ENCODE results near the gene SSBP4. TPM values are rescaled to one million over a fixed set of nuclear protein-coding genes. Genes with fewer than 3 reads are reported as not detected.

The SSBP4 gene
- total RNA-seq, 1 experiment from 2014 or later = 164 TPM

DNA sequence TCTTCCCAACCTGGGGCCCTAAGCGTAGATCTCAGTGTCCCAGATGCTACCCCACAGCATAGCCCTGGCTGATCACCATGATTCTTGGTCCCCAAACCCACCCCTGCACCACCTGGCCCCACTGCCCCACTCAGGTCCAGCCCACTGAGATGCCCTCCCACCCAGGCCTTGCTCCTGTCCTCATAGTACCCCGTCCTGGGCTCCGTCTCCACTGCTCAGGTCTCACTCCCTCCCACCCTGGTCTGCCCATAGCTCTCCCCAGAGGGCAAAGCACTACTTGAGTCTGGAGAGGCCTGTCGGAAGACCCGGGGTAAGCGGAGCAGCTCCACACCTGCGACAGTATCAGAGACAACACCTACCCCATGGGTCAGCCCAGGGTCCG, 54.5 kb downstream of the SSBP4 start:
- intact Hi-C loops (cut with micrococcal nuclease) = no loop called here
- H3K9ac ChIP-seq (ENCODE audit: low read length) = no peak overlapping the region
- no peak overlapping the region for H3K4me3 ChIP-seq (replicated peaks in 1 of 2; ENCODE audit: low read depth in 1 of 2, low read length in 2 of 2)
- ATAC-seq = no peak
- H3K79me2 ChIP-seq (ENCODE audit: insufficient read depth, low read length) = peaks cover 61% of the 10 kb centered on the region
- no peak for DNase-seq (ENCODE audit: low read depth, low spot score)
- TF ChIP-seq YY1 (IDR thresholded peaks at IDR 0.05; ENCODE audit: extremely low read depth, insufficient replicate concordance, low read depth, low read length) = no peak
- TF ChIP-seq CBX3 (IDR thresholded peaks at IDR 0.05; ENCODE audit: low read depth) = no peak
- TF ChIP-seq, protein P1, sequence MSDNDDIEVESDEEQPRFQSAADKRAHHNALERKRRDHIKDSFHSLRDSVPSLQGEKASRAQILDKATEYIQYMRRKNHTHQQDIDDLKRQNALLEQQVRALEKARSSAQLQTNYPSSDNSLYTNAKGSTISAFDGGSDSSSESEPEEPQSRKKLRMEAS (IDR thresholded peaks at IDR 0.05) = no peak
- TF ChIP-seq ZNF274 (IDR thresholded peaks at IDR 0.05; ENCODE audit: low read depth, low read length) = no peak
- no peak for TF ChIP-seq JUND (IDR thresholded peaks at IDR 0.05)
- TF ChIP-seq FOSL1 (IDR thresholded peaks at IDR 0.05; ENCODE audit: low read depth) = no peak
- no peak for TF ChIP-seq SRF (IDR thresholded peaks at IDR 0.05; ENCODE audit: low read depth)
- no peak for TF ChIP-seq POLR2AphosphoS5 (IDR thresholded peaks at IDR 0.05; ENCODE audit: low read depth, low read length)
- no peak for TF ChIP-seq ELF1 (IDR thresholded peaks at IDR 0.05; ENCODE audit: borderline replicate concordance, low read depth)
- TF ChIP-seq TCF7L2 (IDR thresholded peaks at IDR 0.05; ENCODE audit: borderline replicate concordance, extremely low read depth, insufficient read depth, insufficient read length) = no peak
- TF ChIP-seq CEBPB (IDR thresholded peaks at IDR 0.05; ENCODE audit: low read depth) = no peak
- TF ChIP-seq SP1 (IDR thresholded peaks at IDR 0.05; ENCODE audit: low read depth) = no peak
- no peak for TF ChIP-seq REST (IDR thresholded peaks at IDR 0.05; ENCODE audit: low read depth)
- H3K4me2 ChIP-seq (ENCODE audit: low read length) = no peak overlapping the region
- no peaks in the 10 kb centered on the region for H3K27me3 ChIP-seq (ENCODE audit: insufficient read depth, low read length)
- ChIA-PET POLR2A (no interaction called here), RAD21 (ENCODE audit: low non-redundant PET in 1 of 2, low total read pairs in 2 of 2, uncharacterized antibody in 2 of 2, unreplicated experiment in 2 of 2) (no interaction called here), CTCF (interaction anchor here (0.9 kb wide), 1 partner anchor 12 kb away, joined by 3 read pairs; no protein-coding TSS in a partner anchor)
- H3K36me3 ChIP-seq (ENCODE audit: control insufficient read depth in 1 of 2, insufficient read depth in 2 of 2, low read length in 2 of 2) = no peaks in the 10 kb centered on the region; a peak in 1 of 4 replicates
- H4K20me1 ChIP-seq (ENCODE audit: insufficient read depth) = no peaks in the 10 kb centered on the region
- H3K4me1 ChIP-seq (ENCODE audit: control insufficient read depth in 1 of 2, insufficient read depth in 2 of 2, low read length in 2 of 2) = peaks cover 5 to 25% of the 10 kb centered on the region in 2 experiments
- H3K9me3 ChIP-seq (ENCODE audit: control insufficient read depth in 1 of 2, insufficient read depth in 1 of 2, low read depth in 1 of 2, low read length in 2 of 2) = no peaks in the 10 kb centered on the region
- no peaks in the 10 kb centered on the region for H3K9me2 ChIP-seq (ENCODE audit: insufficient read depth)
- H3K27ac ChIP-seq (ENCODE audit: low read depth, low read length) = no peak overlapping the region
- no TSS peak for BruUV-seq (replicated peaks)
- no peak overlapping the region for H2AFZ ChIP-seq (ENCODE audit: low read depth, low read length, poor library complexity, severe bottlenecking)

All from HCT116 (cell line).